GM12878 (cell line): ENCODE measurements around the gene HECTD3. TPM values are rescaled to one million over a fixed set of nuclear protein-coding genes. Genes with fewer than 3 reads are reported as not detected.
A peak's percentile ranks its signal among the peaks of the same experiment; 100 is the strongest.

Experiments used
- ATAC-seq: fragments of 200-7000 bp; cut with Tn5 transposase; 3 replicates; pipeline ENCODE4 v1.9.1; 2020; ENCODE audit warnings: mild to moderate bottlenecking, moderate library complexity
- BruUV-seq: library from RNA; stranded (reverse); fragments of 400-500 nt; replicated peaks from 2 replicates; lab custom pipeline; 2021; lab: Mats Ljungman, UMichigan
- CTCF ChIA-PET: fragments of 300-600 bp; sonication (Branson Sonifier 250); formaldehyde crosslinking; extraction: SDS; loops from one replicate; lab custom pipeline; 2021; ENCODE audit warnings: inconsistent platforms; lab: Yijun Ruan, JAX
- POLR2A ChIA-PET: fragments of 350-600 bp; formaldehyde crosslinking; extraction: SDS; loops from one replicate; lab custom pipeline; 2021; ENCODE audit warnings: inconsistent platforms; lab: Charles Lee
- RAD21 ChIA-PET: fragments of 300-600 bp; sonication (Branson Sonifier 250); formaldehyde crosslinking; loops from one replicate; lab custom pipeline; 2023; ENCODE audit warnings: antibody characterized with exemption; ENCODE audit not compliant: unreplicated experiment; lab: Charles Lee
- SMC1A ChIA-PET: fragments of 300-600 bp; sonication (Branson Sonifier 250); formaldehyde crosslinking; loops from one replicate; lab custom pipeline; 2023; ENCODE audit not compliant: unreplicated experiment, uncharacterized antibody; lab: Charles Lee
- DNase-seq: peaks from one replicate; pipeline ENCODE4 v3.0.0-alpha.2; 2011; ENCODE audit warnings: low read depth, low spot score
- FAIRE-seq: peaks from 3 replicates; lab custom pipeline; 2011; peaks lifted over from hg19 to GRCh38; lab: Jason Lieb, UNC
- H2AFZ ChIP-seq: 2 replicates; pipeline ENCODE4 v1.6.0; 2011; ENCODE audit warnings: low read depth, low read length, control low read depth; ENCODE audit not compliant: control insufficient read depth
- H3K27ac ChIP-seq: 2 replicates; pipeline ENCODE4 v1.5.1; 2011; ENCODE audit warnings: control low read depth; ENCODE audit not compliant: control insufficient read depth, insufficient read depth
- H3K27me3 ChIP-seq, 2 experiments: replicated peaks in 1 of 2; 2 replicates each; pipeline versions ENCODE4 v1.6.0 to v1.6.1; 2011; ENCODE audit warnings: low read length in 1 of 2; ENCODE audit not compliant: control insufficient read depth in 2 of 2, insufficient read depth in 2 of 2
- H3K36me3 ChIP-seq, 2 experiments: 2 replicates each; pipeline ENCODE4 v1.5.1; 2011; ENCODE audit warnings: low read length in 1 of 2; ENCODE audit not compliant: control insufficient read depth in 2 of 2, insufficient read depth in 2 of 2
- H3K4me1 ChIP-seq: 2 replicates; pipeline ENCODE4 v1.6.1; 2011; ENCODE audit warnings: mild to moderate bottlenecking, low read length, moderate library complexity, mixed read lengths; ENCODE audit not compliant: control insufficient read depth, insufficient read depth
- H3K4me2 ChIP-seq: 2 replicates; pipeline ENCODE4 v1.6.0; 2011; ENCODE audit warnings: control low read depth; ENCODE audit not compliant: control insufficient read depth, insufficient read depth
- H3K4me3 ChIP-seq: fragments of 200-600 bp; sonication (generic); 2 replicates; pipeline ENCODE4 v1.5.1; 2016
- H3K79me2 ChIP-seq: 2 replicates; pipeline ENCODE4 v1.6.0; 2011; ENCODE audit warnings: low read length; ENCODE audit not compliant: control insufficient read depth, insufficient read depth
- H3K9ac ChIP-seq: 2 replicates; pipeline ENCODE4 v1.8.0; 2011; ENCODE audit warnings: low read length, control low read depth, mixed read lengths; ENCODE audit not compliant: control insufficient read depth, insufficient read depth
- H3K9me3 ChIP-seq: replicated peaks from 3 replicates; pipeline ENCODE4 v1.5.1; 2011; ENCODE audit warnings: mild to moderate bottlenecking, low read length; ENCODE audit not compliant: control insufficient read depth, insufficient read depth
- H4K20me1 ChIP-seq: 2 replicates; pipeline ENCODE4 v1.6.0; 2011; ENCODE audit not compliant: control insufficient read depth, insufficient read depth
- CBX3 ChIP-seq: fragments of 200-600 bp; sonication (generic); IDR thresholded peaks from 2 replicates; pipeline ENCODE4 v1.6.1; 2016; ENCODE audit warnings: low read depth, borderline replicate concordance
- CHD4 ChIP-seq: fragments of 200-600 bp; sonication (generic); IDR thresholded peaks from 2 replicates; pipeline ENCODE4 v1.6.1; 2016; ENCODE audit warnings: mild to moderate bottlenecking
- EGR1 ChIP-seq, 2 experiments: IDR thresholded peaks; 1 replicate in 1 of 2; 2 replicates in 1 of 2; pipeline ENCODE4 v1.6.1; 2011 to 2012; ENCODE audit warnings: low read depth in 2 of 2, low read length in 2 of 2, borderline replicate concordance in 1 of 2, mild to moderate bottlenecking in 1 of 2, moderate library complexity in 1 of 2
- GABPA ChIP-seq: IDR thresholded peaks from 2 replicates; pipeline ENCODE4 v1.6.1; 2014; ENCODE audit warnings: antibody characterized with exemption, low read depth, mild to moderate bottlenecking, inconsistent platforms
- HDAC2 ChIP-seq: fragments of 200-600 bp; sonication (generic); IDR thresholded peaks from 2 replicates; pipeline ENCODE4 v1.6.1; 2017
- MAX ChIP-seq: IDR thresholded peaks from 2 replicates; pipeline ENCODE4 v1.6.1; 2012; ENCODE audit warnings: low read depth, low read length, improper control_type of control experiment
- MEF2A ChIP-seq: IDR thresholded peaks from 2 replicates; pipeline ENCODE4 v1.6.1; 2011; ENCODE audit warnings: low read depth, mild to moderate bottlenecking, low read length, moderate library complexity; ENCODE audit not compliant: insufficient read depth
- RAD51 ChIP-seq: fragments of 450-650 bp; IDR thresholded peaks from 2 replicates; pipeline ENCODE4 v1.6.1; 2016; ENCODE audit warnings: moderate library complexity, mild to moderate bottlenecking, inconsistent platforms
- RCOR1 ChIP-seq: conservative IDR thresholded peaks from 2 replicates; pipeline ENCODE4 v1.6.1; 2012; ENCODE audit warnings: low read depth, low read length, improper control_type of control experiment
- SRF ChIP-seq, 2 experiments: IDR thresholded peaks; 2 replicates each; pipeline ENCODE4 v1.6.1; 2011; ENCODE audit warnings: low read depth in 2 of 2, low read length in 2 of 2, mild to moderate bottlenecking in 1 of 2, moderate library complexity in 1 of 2
- SUZ12 ChIP-seq: fragments of 200-600 bp; sonication (generic); IDR thresholded peaks from one replicate; pipeline ENCODE4 v1.6.1; 2018; ENCODE audit warnings: antibody characterized with exemption, mild to moderate bottlenecking; ENCODE audit not compliant: unreplicated experiment
- YBX1 ChIP-seq: fragments of 450-650 bp; IDR thresholded peaks from 2 replicates; pipeline ENCODE4 v1.6.1; 2016; ENCODE audit warnings: antibody characterized with exemption
- ZNF207 ChIP-seq: fragments of 450-650 bp; IDR thresholded peaks from 2 replicates; pipeline ENCODE4 v1.6.1; 2014; ENCODE audit warnings: antibody characterized with exemption, mild to moderate bottlenecking, borderline replicate concordance
- ZNF24 ChIP-seq: fragments of 450-650 bp; IDR thresholded peaks from 2 replicates; pipeline ENCODE4 v1.6.1; 2017; ENCODE audit warnings: antibody characterized with exemption, mild to moderate bottlenecking
- ZSCAN29 ChIP-seq: fragments of 450-650 bp; IDR thresholded peaks from 2 replicates; pipeline ENCODE4 v1.6.1; 2017; ENCODE audit warnings: mild to moderate bottlenecking, moderate library complexity
- WGBS: methylation state at CpG from one replicate; pipeline ENCODE4 v1.1.6; 2016; ENCODE audit warnings: low lambda C conversion rate; ENCODE audit not compliant: insufficient replicate concordance, insufficient coverage; ENCODE audit errors: missing lambda C conversion rate; 5-methylcytosine and 5-hydroxymethylcytosine counted together
- in situ Hi-C: fragments of 300-500 bp; cut with MboI; formaldehyde crosslinking; loops from 9 replicates; pipeline ENCODE4 v1.14.3; 2018; ENCODE audit warnings: mixed read lengths
- intact Hi-C: fragments of 100-400 bp; cut with micrococcal nuclease; formaldehyde crosslinking; loops from one replicate; pipeline ENCODE4 v1.14.2; 2022; ENCODE audit not compliant: unreplicated experiment
- polyA plus RNA-seq, 11 experiments: library from polyadenylated mRNA; depleted of rRNA in 4 of 11; unstranded in 6 of 11; stranded (reverse) in 5 of 11; fragments of >200 nt; fragmentation: Nextera tagmentation in 4 of 11; fragmentation: Illumina TruSeq in 1 of 11; extraction: Ambion mirVana in 4 of 11; extraction: Trizol in 1 of 11; gene quantifications; 1 replicate in 1 of 11; 2 replicates in 10 of 11; pipeline versions ENCODE4 v1.2.1 to v1.2.3, GENCODE V29; 2011 to 2016; ENCODE audit warnings: inconsistent platforms in 2 of 11, missing spikeins in 2 of 11, low read depth in 1 of 11
- total RNA-seq, 4 experiments: library from RNA; depleted of rRNA in 3 of 4; stranded (reverse); fragments of >200 nt in 3 of 4; fragmentation: Illumina TruSeq in 1 of 4; extraction: Trizol in 1 of 4; gene quantifications; 2 replicates each; pipeline versions ENCODE4 v1.2.1 to v1.2.3, GENCODE V29; 2013 to 2021
- TF ChIP-seq, protein P1 (sequence below): fragments of 450-650 bp; IDR thresholded peaks from 2 replicates; pipeline ENCODE4 v1.6.1; 2017; ENCODE audit warnings: mild to moderate bottlenecking, moderate library complexity

Gene HECTD3
- total and polyA plus RNA-seq, 10 of the 15 experiments (the other 5 are each of a cell fraction or from before 2014, with no cell fraction given), result 3.4 to 30.4 (median 22.6) TPM

DNA sequence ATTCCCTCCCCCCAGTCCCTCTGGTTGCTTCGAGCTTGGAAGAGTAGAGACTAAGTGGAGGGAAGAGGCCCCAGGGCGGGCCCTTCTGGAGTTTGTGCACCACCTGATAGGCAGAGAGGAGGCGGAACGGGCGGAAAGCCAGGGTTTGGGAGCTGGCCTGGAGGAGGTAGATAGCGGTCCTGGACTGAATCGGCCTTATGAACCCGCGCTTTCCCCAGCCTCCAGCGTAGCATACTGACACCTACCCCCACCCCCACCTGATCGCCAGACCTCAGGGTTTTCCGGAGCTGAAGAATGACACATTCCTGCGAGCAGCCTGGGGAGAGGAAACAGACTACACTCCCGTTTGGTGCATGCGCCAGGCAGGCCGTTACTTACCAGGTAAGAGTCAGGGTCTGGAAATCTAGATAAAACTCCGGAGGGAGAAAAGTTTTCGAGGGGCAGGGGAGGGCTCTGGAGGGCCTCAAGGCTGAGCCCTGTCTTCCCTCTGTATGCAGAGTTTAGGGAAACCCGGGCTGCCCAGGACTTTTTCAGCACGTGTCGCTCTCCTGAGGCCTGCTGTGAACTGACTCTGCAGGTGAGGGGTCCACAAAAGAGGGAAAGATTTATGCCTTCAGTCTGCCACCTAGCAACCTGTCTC lies 1.6 kb upstream of the HECTD3 start:
- Histone ChIP-seq H2AFZ (peak overlapping the region; percentile 82), H4K20me1 (no peaks in the 10 kb centered on the region), H3K27ac (peak overlapping the region; percentile 66), H3K27me3 (no peaks in the 10 kb centered on the region), H3K4me1 (peaks cover 17% of the 10 kb centered on the region), H3K9ac (peak overlapping the region; percentile 78), H3K4me2 (peak overlapping the region; percentile 99), H3K9me3 (no peaks in the 10 kb centered on the region), H3K4me3 (peak overlapping the region; percentile 90), H3K79me2 (peaks cover 16% of the 10 kb centered on the region), H3K36me3 (peaks cover 0 to 5% of the 10 kb centered on the region in 2 experiments; a peak in 1 of 4 replicates)
- intact Hi-C loops, result loop anchor here (2.0 to 10.0 kb wide), 5 partner anchors 220 to 572 kb away; partner anchors contain the start of genes MUTYH, NASP, RNU5D-1 and TOE1
- POLR2A ChIA-PET, result interaction anchor here (0.5 to 3.2 kb wide), 17 partner anchors 13 to 480 kb away, joined by 3 to 26 read pairs (median 8); partner anchors contain the start of genes BTBD19, EIF2B3, MUTYH and RNU5D-1
- SMC1A ChIA-PET, result interaction anchor here (0.5 to 12.5 kb wide), 18 partner anchors 26 to 488 kb away, joined by 3 to 284 read pairs (median 4); partner anchors contain the start of genes BEST4, CCDC163, EIF2B3 and MMACHC
- peak; percentile 6; the same call in 2 of the 3 replicates for ATAC-seq
- FAIRE-seq, result no peak
- CTCF ChIA-PET, result interaction anchor here (1.2 to 11.4 kb wide), 21 partner anchors 15 to 481 kb away, joined by 3 to 252 read pairs (median 11); partner anchors contain the start of genes BEST4, EIF2B3, MUTYH and PLK3
- 11% methylated on average over 21 of the region's 21 CpGs for WGBS
- DNase-seq, result no peak
- TF ChIP-seq SUZ12 (no peak), ZNF24 (no peak), RCOR1 (no peak), MEF2A (no peak), ZSCAN29 (no peak), ZNF207 (no peak), CHD4 (no peak), EGR1 (IDR thresholded peaks at IDR 0.05; ENCODE audit: borderline replicate concordance in 1 of 2, low read depth in 2 of 2, low read length in 2 of 2) (no peak), MAX (no peak), CBX3 (no peak), YBX1 (no peak), GABPA (no peak), RAD51 (no peak), SRF (IDR thresholded peaks at IDR 0.05; ENCODE audit: low read depth in 2 of 2, low read length in 2 of 2) (no peak), HDAC2 (no peak)
- TF ChIP-seq, protein P1, sequence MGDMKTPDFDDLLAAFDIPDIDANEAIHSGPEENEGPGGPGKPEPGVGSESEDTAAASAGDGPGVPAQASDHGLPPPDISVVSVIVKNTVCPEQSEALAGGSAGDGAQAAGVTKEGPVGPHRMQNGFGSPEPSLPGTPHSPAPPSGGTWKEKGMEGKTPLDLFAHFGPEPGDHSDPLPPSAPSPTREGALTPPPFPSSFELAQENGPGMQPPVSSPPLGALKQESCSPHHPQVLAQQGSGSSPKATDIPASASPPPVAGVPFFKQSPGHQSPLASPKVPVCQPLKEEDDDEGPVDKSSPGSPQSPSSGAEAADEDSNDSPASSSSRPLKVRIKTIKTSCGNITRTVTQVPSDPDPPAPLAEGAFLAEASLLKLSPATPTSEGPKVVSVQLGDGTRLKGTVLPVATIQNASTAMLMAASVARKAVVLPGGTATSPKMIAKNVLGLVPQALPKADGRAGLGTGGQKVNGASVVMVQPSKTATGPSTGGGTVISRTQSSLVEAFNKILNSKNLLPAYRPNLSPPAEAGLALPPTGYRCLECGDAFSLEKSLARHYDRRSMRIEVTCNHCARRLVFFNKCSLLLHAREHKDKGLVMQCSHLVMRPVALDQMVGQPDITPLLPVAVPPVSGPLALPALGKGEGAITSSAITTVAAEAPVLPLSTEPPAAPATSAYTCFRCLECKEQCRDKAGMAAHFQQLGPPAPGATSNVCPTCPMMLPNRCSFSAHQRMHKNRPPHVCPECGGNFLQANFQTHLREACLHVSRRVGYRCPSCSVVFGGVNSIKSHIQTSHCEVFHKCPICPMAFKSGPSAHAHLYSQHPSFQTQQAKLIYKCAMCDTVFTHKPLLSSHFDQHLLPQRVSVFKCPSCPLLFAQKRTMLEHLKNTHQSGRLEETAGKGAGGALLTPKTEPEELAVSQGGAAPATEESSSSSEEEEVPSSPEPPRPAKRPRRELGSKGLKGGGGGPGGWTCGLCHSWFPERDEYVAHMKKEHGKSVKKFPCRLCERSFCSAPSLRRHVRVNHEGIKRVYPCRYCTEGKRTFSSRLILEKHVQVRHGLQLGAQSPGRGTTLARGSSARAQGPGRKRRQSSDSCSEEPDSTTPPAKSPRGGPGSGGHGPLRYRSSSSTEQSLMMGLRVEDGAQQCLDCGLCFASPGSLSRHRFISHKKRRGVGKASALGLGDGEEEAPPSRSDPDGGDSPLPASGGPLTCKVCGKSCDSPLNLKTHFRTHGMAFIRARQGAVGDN, result no peak
- BruUV-seq, result no TSS peak
- in situ Hi-C loops, result loop anchor here (5.0 kb wide), 3 partner anchors 290 to 570 kb away; partner anchors contain the start of genes NASP and TESK2
- RAD21 ChIA-PET, result interaction anchor here (0.5 to 12.5 kb wide), 20 partner anchors 10 to 481 kb away, joined by 3 to 313 read pairs (median 8); partner anchors contain the start of genes BTBD19, EIF2B3, MUTYH and PLK3
